NT2/D1 (cell line): Measurements from ENCODE around the gene GRHL3.

Experiments
- SUZ12 ChIP-seq: IDR thresholded peaks from 2 replicates; pipeline ENCODE4 v1.6.1; 2011; ENCODE audit not compliant: insufficient read length, insufficient read depth; ENCODE audit errors: extremely low read depth
- YY1 ChIP-seq: IDR thresholded peaks from 2 replicates; pipeline ENCODE4 v1.6.1; 2011; ENCODE audit not compliant: insufficient read length, insufficient read depth
- ZNF274 ChIP-seq: IDR thresholded peaks from 2 replicates; pipeline ENCODE4 v1.6.1; 2011; ENCODE audit warnings: mild to moderate bottlenecking, low read depth, low read length

DNA sequence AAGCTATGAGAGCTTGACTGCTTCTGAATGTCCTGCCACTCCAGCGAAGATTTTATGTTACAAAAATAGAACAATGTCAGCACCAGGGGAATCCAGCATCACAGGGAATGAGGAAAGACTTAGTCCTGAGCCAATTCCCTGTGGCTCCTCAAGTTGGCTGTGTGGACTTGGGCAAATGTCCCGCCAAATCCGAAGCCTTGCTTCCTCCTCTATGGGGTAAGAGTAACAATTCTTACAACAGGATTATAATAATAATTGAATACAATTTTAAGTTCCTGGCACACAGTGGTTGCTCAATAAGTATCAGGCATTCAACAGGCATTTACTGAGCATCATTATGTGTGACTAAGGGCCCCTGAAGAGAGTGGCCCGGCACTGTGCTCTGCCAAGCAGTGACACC lies 50.0 kb downstream of the GRHL3 start:
- TF ChIP-seq YY1 (no peak), SUZ12 (no peak), ZNF274 (no peak)
